ENCODE measurements around the gene F10. TPM values are rescaled to one million over a fixed set of nuclear protein-coding genes. Genes with fewer than 3 reads are reported as not detected.

Gene F10
- total and polyA plus RNA-seq, 2 donors (not counting 3 experiments of a cell fraction or from before 2014, with no cell fraction given) = 0.25 TPM; not detected in 1

DNA sequence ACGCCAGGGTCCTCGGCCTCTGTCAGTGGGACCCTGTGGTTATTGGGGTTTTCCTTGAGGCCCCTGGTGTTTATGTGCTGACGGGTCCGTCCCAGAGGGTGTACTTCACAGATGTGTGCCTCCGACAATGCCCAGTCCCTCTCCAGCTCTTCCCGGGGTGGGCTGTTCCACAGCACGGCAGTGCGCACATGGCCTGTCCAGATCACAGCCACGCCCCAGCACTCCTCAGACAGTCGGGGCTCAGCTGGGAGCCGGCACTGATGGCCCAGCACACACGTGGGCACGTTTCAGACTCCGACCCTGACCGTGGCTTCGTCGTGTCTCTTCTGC, 33.9 kb upstream of the F10 start:
- no peak overlapping the region for H3K4me2 ChIP-seq (ENCODE audit: insufficient read depth, low read length)
- no TSS peak for BruUV-seq (replicated peaks)

More for the DNA sequence above, 33.9 kb upstream of the F10 start:
- Histone ChIP-seq H3K4me3 (replicated peaks in 1 of 3; ENCODE audit: insufficient read depth in 1 of 3, low read depth in 1 of 3, low read length in 3 of 3) (no peak overlapping the region), H2AFZ (ENCODE audit: low read depth, low read length) (no peak overlapping the region), H3K4me1 (ENCODE audit: control insufficient read depth, extremely low read depth, insufficient read depth, low read length) (no peaks in the 10 kb centered on the region), H3K27me3 (ENCODE audit: control insufficient read depth in 2 of 2, insufficient read depth in 2 of 2, low read length in 2 of 2) (no peaks in the 10 kb centered on the region), H3K27ac (ENCODE audit: insufficient read depth, low read depth, low read length) (no peak overlapping the region), H3K9me3 (replicated peaks; ENCODE audit: control insufficient read depth, insufficient read depth, low read length) (no peaks in the 10 kb centered on the region), H4K20me1 (replicated peaks; ENCODE audit: control insufficient read depth, extremely low read depth, insufficient read depth, low read length) (no peaks in the 10 kb centered on the region), H3K9ac (replicated peaks; ENCODE audit: extremely low read depth, insufficient read depth, low read length) (no peak overlapping the region), H3K9me1 (replicated peaks; ENCODE audit: control insufficient read depth, extremely low read depth, insufficient read depth, low read length) (no peaks in the 10 kb centered on the region), H3K36me3 (ENCODE audit: control insufficient read depth in 2 of 2, extremely low read depth in 1 of 2, insufficient read depth in 2 of 2, low read length in 2 of 2) (no peaks in the 10 kb centered on the region), H3K79me2 (ENCODE audit: control insufficient read depth, insufficient read depth, low read length) (no peaks in the 10 kb centered on the region)
- intact Hi-C loops (cut with micrococcal nuclease) = no loop called here
- ChIA-PET CTCF (interaction anchor here (1.4 kb wide), 1 partner anchor 11 kb away, joined by 3 read pairs; no protein-coding TSS in a partner anchor), POLR2A (no interaction called here)
- TF ChIP-seq FOS (IDR thresholded peaks at IDR 0.05; ENCODE audit: borderline replicate concordance, insufficient read depth, low read length) (no peak), POLR2A (IDR thresholded peaks at IDR 0.05; ENCODE audit: low read depth, low read length) (no peak), JUN (IDR thresholded peaks at IDR 0.05; ENCODE audit: borderline replicate concordance, insufficient read depth, insufficient read length, low read depth) (no peak), CTCF (IDR thresholded peaks at IDR 0.05; ENCODE audit: extremely low read depth in 1 of 2, insufficient read depth in 1 of 2, low read depth in 1 of 2, low read length in 2 of 2) (no peak), GATA2 (IDR thresholded peaks at IDR 0.05; ENCODE audit: insufficient read depth, insufficient read length, low read depth, low read length) (no peak), MYC (IDR thresholded peaks at IDR 0.05; ENCODE audit: low read depth, low read length) (no peak), POLR2AphosphoS5 (IDR thresholded peaks at IDR 0.05; ENCODE audit: insufficient read depth, low read depth, low read length) (no peak), EZH2 (IDR thresholded peaks at IDR 0.05; ENCODE audit: borderline replicate concordance, low read depth, low read length, severe bottlenecking) (no peak)
- TF ChIP-seq, protein P1, sequence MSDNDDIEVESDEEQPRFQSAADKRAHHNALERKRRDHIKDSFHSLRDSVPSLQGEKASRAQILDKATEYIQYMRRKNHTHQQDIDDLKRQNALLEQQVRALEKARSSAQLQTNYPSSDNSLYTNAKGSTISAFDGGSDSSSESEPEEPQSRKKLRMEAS (IDR thresholded peaks at IDR 0.05; ENCODE audit: insufficient read depth, insufficient read length) = no peak
- FAIRE-seq = no peak
- DNase-seq (ENCODE audit: low read depth, low spot score) = no peak
- dilution Hi-C loops (cut with MboI; ENCODE audit: extremely low pct_ligation_motif_present, low sequenced_read_pairs) = no loop called here

Measured in endothelial cell of umbilical vein (primary cell).